ENCODE measurements around the gene GPC6.

- TF ChIP-seq, protein P1, sequence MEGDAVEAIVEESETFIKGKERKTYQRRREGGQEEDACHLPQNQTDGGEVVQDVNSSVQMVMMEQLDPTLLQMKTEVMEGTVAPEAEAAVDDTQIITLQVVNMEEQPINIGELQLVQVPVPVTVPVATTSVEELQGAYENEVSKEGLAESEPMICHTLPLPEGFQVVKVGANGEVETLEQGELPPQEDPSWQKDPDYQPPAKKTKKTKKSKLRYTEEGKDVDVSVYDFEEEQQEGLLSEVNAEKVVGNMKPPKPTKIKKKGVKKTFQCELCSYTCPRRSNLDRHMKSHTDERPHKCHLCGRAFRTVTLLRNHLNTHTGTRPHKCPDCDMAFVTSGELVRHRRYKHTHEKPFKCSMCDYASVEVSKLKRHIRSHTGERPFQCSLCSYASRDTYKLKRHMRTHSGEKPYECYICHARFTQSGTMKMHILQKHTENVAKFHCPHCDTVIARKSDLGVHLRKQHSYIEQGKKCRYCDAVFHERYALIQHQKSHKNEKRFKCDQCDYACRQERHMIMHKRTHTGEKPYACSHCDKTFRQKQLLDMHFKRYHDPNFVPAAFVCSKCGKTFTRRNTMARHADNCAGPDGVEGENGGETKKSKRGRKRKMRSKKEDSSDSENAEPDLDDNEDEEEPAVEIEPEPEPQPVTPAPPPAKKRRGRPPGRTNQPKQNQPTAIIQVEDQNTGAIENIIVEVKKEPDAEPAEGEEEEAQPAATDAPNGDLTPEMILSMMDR (IDR thresholded peaks at IDR 0.05; ENCODE audit: insufficient read depth, low read depth, low read length): no peak
- no peak for TF ChIP-seq EZH2 (IDR thresholded peaks at IDR 0.05; ENCODE audit: insufficient read depth, low read length)
Measured at GRCh38 chr13:94007072-94007471, 780.5 kb downstream of the GPC6 start.

Data from astrocyte (in vitro differentiated cells and primary cell).